Stimulated activated naive CD8-positive, alpha-beta T cell treated with anti-CD3 and anti-CD28 coated beads, Interleukin-15, Interleukin-2, amounts not matched to agents 100 ng/mL and 50 ng/mL, for 24 hours (primary cell): ENCODE measurements around the gene XPR1.

Experiments used
- H3K27ac Mint-ChIP-seq: one replicate; pipeline ENCODE4 v1.8.0; 2021; ENCODE audit warnings: mild to moderate bottlenecking, mixed read lengths
- H3K27me3 Mint-ChIP-seq: one replicate; pipeline ENCODE4 v1.8.0; 2021; ENCODE audit warnings: mixed read lengths
- H3K36me3 Mint-ChIP-seq: one replicate; pipeline ENCODE4 v1.8.0; 2021; ENCODE audit warnings: low read depth, mixed read lengths
- H3K4me1 Mint-ChIP-seq: one replicate; pipeline ENCODE4 v1.8.0; 2021; ENCODE audit warnings: low read depth, mixed read lengths
- H3K4me3 Mint-ChIP-seq: one replicate; pipeline ENCODE4 v1.8.0; 2021; ENCODE audit warnings: mild to moderate bottlenecking, mixed read lengths
- H3K9me3 Mint-ChIP-seq: one replicate; pipeline ENCODE4 v1.8.0; 2021; ENCODE audit warnings: mixed read lengths

XPR1 gene

DNA sequence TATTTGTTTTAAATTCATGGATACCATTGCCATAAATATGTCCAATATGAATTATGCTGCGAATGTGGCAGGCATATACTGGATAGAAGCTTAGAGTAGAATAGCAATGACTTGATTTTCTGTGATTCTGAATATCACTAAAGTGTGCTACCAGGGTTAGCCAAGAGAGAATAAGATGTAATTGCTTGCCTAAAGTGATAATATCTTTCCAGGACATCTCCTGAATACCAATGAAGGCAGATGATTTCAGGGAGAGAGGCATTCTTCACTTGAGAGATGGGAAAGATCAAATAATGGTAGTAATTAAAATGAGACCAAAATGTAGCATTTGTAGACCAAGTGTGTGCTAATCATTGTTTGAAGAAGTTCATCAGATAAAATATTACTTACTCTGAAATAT, 227.5 kb downstream of the XPR1 start:
- no peak overlapping the region for H3K4me3 Mint-ChIP-seq
- H3K4me1 Mint-ChIP-seq, result no peaks in the 10 kb centered on the region
- H3K9me3 Mint-ChIP-seq, result no peaks in the 10 kb centered on the region
- H3K27me3 Mint-ChIP-seq, result no peaks in the 10 kb centered on the region
- no peak overlapping the region for H3K27ac Mint-ChIP-seq
- no peaks in the 10 kb centered on the region for H3K36me3 Mint-ChIP-seq

DNA sequence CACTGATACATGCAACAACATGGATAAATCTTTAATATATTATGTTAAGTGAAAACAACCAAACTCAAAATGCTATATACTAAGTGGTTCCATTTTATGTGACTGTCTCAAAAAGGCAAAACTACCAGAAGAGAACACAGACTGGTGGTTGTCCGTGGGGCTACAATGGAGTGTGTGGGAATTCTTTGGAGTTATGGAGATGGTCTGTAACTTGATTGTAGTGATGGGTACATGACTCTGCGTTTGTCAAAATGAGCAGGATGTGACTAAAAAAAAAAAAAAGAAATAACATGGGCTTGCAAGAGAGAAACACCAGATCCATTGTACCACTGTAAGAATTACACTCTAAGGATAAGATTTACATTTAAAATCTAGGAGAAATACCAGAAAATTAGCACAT, 228.7 kb downstream of the XPR1 start:
- no peak overlapping the region for H3K27ac Mint-ChIP-seq
- H3K4me1 Mint-ChIP-seq, result no peaks in the 10 kb centered on the region
- no peaks in the 10 kb centered on the region for H3K27me3 Mint-ChIP-seq
- H3K36me3 Mint-ChIP-seq, result peaks cover 6% of the 10 kb centered on the region
- H3K9me3 Mint-ChIP-seq, result no peaks in the 10 kb centered on the region
- H3K4me3 Mint-ChIP-seq, result no peak overlapping the region

DNA sequence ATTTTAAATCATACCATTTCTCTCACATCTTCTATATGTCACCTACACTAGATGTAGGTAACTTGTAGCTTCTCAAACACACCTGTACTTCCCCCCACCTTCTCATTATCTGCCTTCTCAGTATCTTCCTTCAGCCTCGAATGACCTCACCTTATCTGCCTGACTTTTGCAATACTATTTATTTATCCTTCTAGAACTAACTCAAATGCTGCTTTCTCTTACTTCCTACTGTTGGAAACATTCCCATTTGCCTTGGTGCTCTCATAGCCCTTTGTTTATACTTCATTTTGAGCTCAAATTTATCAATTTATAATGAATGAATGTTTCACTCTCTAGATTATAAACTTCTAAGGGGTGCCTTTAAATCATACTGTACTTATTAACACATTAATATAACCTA, 230.5 kb downstream of the XPR1 start:
- H3K4me3 Mint-ChIP-seq, result no peak overlapping the region
- no peaks in the 10 kb centered on the region for H3K9me3 Mint-ChIP-seq
- no peaks in the 10 kb centered on the region for H3K27me3 Mint-ChIP-seq
- no peaks in the 10 kb centered on the region for H3K4me1 Mint-ChIP-seq
- peaks cover 15% of the 10 kb centered on the region for H3K36me3 Mint-ChIP-seq
- no peak overlapping the region for H3K27ac Mint-ChIP-seq

DNA sequence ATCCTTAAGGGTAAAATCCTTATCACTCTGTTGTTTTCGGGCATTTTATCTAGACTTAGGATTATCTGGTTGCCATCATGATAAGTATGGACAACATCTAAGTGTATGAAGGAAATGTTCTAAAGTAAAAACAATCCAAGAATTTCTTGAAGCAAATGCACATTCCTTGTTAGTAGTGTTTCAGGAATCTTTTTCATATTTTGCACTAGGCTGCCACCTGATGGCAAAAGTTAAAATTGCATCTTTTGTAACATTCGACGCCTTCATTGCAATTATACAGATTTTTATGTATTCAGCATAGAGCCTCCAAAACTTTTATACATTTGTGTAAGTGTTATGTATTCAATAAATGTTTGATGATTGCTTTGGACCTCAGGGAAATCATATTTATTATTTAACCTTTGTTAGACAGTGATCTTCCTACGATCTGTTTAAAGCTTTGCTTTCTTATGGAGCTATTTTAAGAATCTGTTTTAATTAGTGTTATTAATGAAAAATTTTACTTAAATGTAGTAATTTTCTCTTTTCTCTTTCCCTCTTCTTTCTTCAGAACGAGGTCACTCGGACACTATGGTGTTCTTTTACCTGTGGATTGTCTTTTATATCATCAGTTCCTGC, 231.4 kb downstream of the XPR1 start:
- Mint-ChIP-seq H3K27ac (no peak overlapping the region), H3K27me3 (no peaks in the 10 kb centered on the region), H3K4me3 (no peak overlapping the region), H3K36me3 (peaks cover 15% of the 10 kb centered on the region), H3K9me3 (no peaks in the 10 kb centered on the region), H3K4me1 (no peaks in the 10 kb centered on the region)

DNA sequence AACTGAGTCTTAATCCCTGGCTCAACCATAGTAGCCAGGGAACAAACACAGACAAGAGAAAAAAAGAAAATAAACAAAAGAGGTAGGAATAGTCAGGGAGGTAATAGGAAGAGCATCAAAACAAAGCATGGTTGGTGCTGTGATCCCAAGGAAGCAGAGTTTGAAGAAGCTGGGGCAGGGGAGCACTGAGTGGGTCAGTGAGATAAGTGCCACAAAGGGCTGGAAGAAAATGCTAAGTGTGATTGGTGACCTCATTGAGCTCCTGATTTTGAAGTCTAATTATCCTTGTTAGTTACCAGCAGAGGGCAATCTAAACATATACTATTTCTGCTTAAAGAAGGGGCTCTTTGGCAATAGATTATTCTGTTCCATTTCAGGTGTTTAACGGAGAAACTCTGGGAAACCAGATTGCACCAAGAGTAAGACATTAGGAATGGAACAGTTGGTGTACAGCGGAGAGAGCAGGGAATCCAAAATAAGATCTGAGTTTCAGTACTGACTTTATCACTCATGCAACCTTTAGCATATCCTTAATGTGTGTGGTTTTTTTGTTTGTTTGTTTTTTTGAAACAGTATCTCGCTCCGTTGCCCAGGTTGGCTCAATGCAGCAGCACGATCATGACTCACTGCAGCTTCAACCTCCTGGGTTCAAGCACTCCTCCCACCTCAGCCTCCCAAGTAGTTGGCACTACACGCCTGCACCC, 250.1 kb downstream of the XPR1 start:
- H3K4me1 Mint-ChIP-seq, result no peaks in the 10 kb centered on the region
- no peaks in the 10 kb centered on the region for H3K9me3 Mint-ChIP-seq
- H3K4me3 Mint-ChIP-seq, result no peak overlapping the region
- H3K27me3 Mint-ChIP-seq, result no peaks in the 10 kb centered on the region
- no peak overlapping the region for H3K27ac Mint-ChIP-seq
- peaks cover 13% of the 10 kb centered on the region for H3K36me3 Mint-ChIP-seq

GRCh38 chr1:180884588-180885300, 252.9 kb downstream of the XPR1 start:
- peak overlapping the region; percentile 66 for H3K27ac Mint-ChIP-seq
- no peaks in the 10 kb centered on the region for H3K9me3 Mint-ChIP-seq
- no peaks in the 10 kb centered on the region for H3K27me3 Mint-ChIP-seq
- peaks cover 18% of the 10 kb centered on the region for H3K36me3 Mint-ChIP-seq
- H3K4me3 Mint-ChIP-seq, result no peak overlapping the region
- no peaks in the 10 kb centered on the region for H3K4me1 Mint-ChIP-seq

- H3K9me3 Mint-ChIP-seq, result no peaks in the 10 kb centered on the region
- no peak overlapping the region for H3K27ac Mint-ChIP-seq
- no peaks in the 10 kb centered on the region for H3K4me1 Mint-ChIP-seq
- peaks cover 13% of the 10 kb centered on the region for H3K36me3 Mint-ChIP-seq
- H3K27me3 Mint-ChIP-seq, result no peaks in the 10 kb centered on the region
- no peak overlapping the region for H3K4me3 Mint-ChIP-seq
Observed at GRCh38 chr1:180886338-180886737, 254.5 kb downstream of the XPR1 start.

GRCh38 chr1:180887841-180888240, 256.0 kb downstream of the XPR1 start:
- Mint-ChIP-seq H3K27ac (no peak overlapping the region), H3K9me3 (no peaks in the 10 kb centered on the region), H3K4me3 (no peak overlapping the region), H3K27me3 (no peaks in the 10 kb centered on the region), H3K4me1 (no peaks in the 10 kb centered on the region), H3K36me3 (peaks cover 13% of the 10 kb centered on the region)

DNA sequence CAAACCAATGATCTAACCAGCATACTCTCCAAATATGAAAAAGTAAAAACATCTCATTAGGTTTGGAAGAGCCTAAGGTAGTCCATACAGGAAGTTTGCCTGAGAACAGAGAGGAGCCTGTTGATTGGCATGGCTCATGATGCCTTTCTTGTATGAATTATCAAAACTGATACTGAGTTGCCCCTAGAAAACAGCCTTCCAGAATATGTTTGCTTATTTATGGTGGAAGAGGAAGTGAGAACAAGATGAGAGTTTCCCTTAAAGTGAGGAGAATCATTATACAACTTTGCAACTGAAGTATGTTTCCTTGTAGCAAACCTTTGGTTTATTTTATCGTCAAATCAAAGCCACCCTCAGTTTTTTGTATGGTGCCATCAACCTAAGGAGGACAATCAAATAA, 257.0 kb downstream of the XPR1 start:
- H3K27ac Mint-ChIP-seq, result no peak overlapping the region
- H3K9me3 Mint-ChIP-seq, result no peaks in the 10 kb centered on the region
- no peak overlapping the region for H3K4me3 Mint-ChIP-seq
- peaks cover 9% of the 10 kb centered on the region for H3K36me3 Mint-ChIP-seq
- no peaks in the 10 kb centered on the region for H3K27me3 Mint-ChIP-seq
- H3K4me1 Mint-ChIP-seq, result no peaks in the 10 kb centered on the region

DNA sequence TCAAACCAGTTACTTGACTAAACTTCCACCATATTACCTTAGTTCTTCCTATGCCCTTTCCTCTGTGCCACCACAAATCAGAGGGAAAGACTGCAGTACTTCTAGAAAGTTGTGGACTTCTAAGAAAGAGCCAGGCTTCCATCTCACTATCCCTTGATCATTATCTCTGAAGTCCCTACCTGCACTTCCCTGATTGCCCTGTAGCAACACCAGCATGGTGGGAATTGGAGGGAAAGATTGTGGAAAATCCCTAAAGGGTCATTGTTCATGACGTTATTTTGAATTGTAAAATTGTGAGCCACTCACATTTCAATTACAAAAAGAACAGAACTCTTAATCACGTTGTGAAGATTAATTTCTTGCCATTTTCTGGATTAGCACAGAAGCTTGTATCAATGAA, 257.5 kb downstream of the XPR1 start:
- peaks cover 8% of the 10 kb centered on the region for H3K36me3 Mint-ChIP-seq
- no peak overlapping the region for H3K27ac Mint-ChIP-seq
- H3K9me3 Mint-ChIP-seq, result no peaks in the 10 kb centered on the region
- H3K4me1 Mint-ChIP-seq, result no peaks in the 10 kb centered on the region
- H3K4me3 Mint-ChIP-seq, result no peak overlapping the region
- H3K27me3 Mint-ChIP-seq, result no peaks in the 10 kb centered on the region

GRCh38 chr1:180892272-180892671, 260.4 kb downstream of the XPR1 start:
- Mint-ChIP-seq H3K27ac (no peak overlapping the region), H3K9me3 (no peaks in the 10 kb centered on the region), H3K27me3 (no peaks in the 10 kb centered on the region), H3K36me3 (peaks cover 5% of the 10 kb centered on the region), H3K4me3 (no peak overlapping the region), H3K4me1 (no peaks in the 10 kb centered on the region)

- Mint-ChIP-seq H3K36me3 (peaks cover 3% of the 10 kb centered on the region), H3K27me3 (no peaks in the 10 kb centered on the region), H3K9me3 (no peaks in the 10 kb centered on the region), H3K4me3 (no peak overlapping the region), H3K27ac (no peak overlapping the region), H3K4me1 (no peaks in the 10 kb centered on the region)
Observed at GRCh38 chr1:180892675-180893074, 260.9 kb downstream of the XPR1 start.

- Mint-ChIP-seq H3K27me3 (no peaks in the 10 kb centered on the region), H3K4me1 (no peaks in the 10 kb centered on the region), H3K27ac (no peak overlapping the region), H3K36me3 (no peaks in the 10 kb centered on the region), H3K9me3 (no peaks in the 10 kb centered on the region), H3K4me3 (no peak overlapping the region)
Observed at GRCh38 chr1:180893614-180894013, 261.8 kb downstream of the XPR1 start.

- no peaks in the 10 kb centered on the region for H3K9me3 Mint-ChIP-seq
- H3K4me1 Mint-ChIP-seq, result no peaks in the 10 kb centered on the region
- no peaks in the 10 kb centered on the region for H3K36me3 Mint-ChIP-seq
- no peaks in the 10 kb centered on the region for H3K27me3 Mint-ChIP-seq
- H3K4me3 Mint-ChIP-seq, result no peak overlapping the region
- no peak overlapping the region for H3K27ac Mint-ChIP-seq
Observed at GRCh38 chr1:180896161-180896560, 264.3 kb downstream of the XPR1 start.

GRCh38 chr1:180898441-180899219, 266.8 kb downstream of the XPR1 start:
- Mint-ChIP-seq H3K4me3 (no peak overlapping the region), H3K27me3 (no peaks in the 10 kb centered on the region), H3K27ac (no peak overlapping the region), H3K4me1 (no peaks in the 10 kb centered on the region), H3K9me3 (no peaks in the 10 kb centered on the region), H3K36me3 (no peaks in the 10 kb centered on the region)
